Astrocyte of the cerebellum (primary cell): ENCODE measurements around the gene MST1.

Experiments
- DNase-seq: peaks from one replicate; pipeline ENCODE4 v3.0.0-alpha.2; 2011; ENCODE audit warnings: low read depth
- H3K4me3 ChIP-seq: 2 replicates; pipeline ENCODE4 v1.5.1; 2011; ENCODE audit warnings: mild to moderate bottlenecking, low read depth, low read length, moderate library complexity
- in situ Hi-C: cut with HindIII; loops from 2 replicates; pipeline ENCODE4 v1.10.0; 2017; ENCODE audit warnings: low sequenced_read_pairs
- TF ChIP-seq, protein P1 (sequence below): IDR thresholded peaks from 2 replicates; pipeline ENCODE4 v1.5.1; 2012; ENCODE audit warnings: low read length, low read depth, moderate library complexity, mild to moderate bottlenecking; ENCODE audit errors: missing control alignments

MST1 gene

DNA sequence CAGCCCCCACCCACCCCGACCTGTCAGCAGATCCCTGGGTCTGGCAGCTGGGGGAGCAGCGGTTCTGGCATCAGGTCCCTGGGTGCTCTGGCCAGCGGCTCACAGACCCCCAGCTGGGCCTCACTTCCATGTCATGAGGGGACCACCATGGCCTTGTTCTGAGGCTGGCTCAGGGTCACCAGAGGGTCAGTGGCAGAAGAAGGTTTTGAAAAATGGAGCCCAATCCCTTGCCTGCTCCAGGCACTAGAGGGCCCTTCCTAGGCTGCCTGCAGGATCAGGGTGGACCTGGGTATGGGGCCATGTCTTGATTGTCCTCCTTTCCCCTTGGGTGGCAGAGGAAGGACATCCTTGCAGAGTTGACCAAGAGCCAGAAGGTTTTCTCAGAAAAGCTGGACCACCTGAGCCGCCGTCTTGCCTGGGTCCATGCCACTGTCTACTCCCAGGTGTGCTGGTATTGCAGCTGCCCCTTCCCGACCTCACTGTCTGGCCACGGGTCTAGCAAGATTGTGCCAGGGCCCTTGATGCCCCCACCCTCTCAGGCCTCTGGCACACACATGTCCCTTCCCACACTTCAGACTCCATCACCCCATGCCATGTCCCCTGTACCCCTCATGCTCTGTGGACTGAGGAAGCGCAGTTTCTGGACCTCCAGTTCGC, 17.3 kb upstream of the MST1 start:
- TF ChIP-seq, protein P1, sequence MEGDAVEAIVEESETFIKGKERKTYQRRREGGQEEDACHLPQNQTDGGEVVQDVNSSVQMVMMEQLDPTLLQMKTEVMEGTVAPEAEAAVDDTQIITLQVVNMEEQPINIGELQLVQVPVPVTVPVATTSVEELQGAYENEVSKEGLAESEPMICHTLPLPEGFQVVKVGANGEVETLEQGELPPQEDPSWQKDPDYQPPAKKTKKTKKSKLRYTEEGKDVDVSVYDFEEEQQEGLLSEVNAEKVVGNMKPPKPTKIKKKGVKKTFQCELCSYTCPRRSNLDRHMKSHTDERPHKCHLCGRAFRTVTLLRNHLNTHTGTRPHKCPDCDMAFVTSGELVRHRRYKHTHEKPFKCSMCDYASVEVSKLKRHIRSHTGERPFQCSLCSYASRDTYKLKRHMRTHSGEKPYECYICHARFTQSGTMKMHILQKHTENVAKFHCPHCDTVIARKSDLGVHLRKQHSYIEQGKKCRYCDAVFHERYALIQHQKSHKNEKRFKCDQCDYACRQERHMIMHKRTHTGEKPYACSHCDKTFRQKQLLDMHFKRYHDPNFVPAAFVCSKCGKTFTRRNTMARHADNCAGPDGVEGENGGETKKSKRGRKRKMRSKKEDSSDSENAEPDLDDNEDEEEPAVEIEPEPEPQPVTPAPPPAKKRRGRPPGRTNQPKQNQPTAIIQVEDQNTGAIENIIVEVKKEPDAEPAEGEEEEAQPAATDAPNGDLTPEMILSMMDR: no peak

DNA sequence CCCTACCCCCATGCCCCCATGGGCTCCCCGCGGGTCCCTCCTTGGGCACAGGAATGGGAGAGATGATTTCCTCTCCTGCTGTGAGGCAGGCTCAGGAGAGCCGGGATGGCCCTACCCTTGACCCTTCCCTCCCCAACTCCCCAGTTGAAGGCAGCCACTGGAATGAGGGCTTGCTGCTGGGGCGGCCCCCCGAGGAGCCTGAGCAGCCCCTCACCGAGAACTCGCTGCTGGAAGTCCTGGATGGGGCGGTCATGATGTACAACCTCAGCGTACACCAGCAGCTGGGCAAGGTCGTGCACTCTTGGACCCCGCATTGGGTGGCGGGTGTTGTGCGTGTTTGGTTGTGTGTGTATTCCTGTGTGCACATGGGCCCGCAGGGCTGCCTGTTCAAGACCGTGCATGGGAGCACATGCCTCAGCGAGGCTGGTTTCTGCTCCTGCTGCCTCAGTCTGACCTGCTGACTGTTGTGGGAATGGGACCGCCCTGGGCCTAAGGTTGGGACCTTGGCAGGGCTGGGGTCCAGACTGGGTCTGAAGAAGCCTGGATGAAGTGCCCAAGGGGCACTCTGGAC, 16.2 kb upstream of the MST1 start:
- TF ChIP-seq, protein P1: no peak
- in situ Hi-C loops: no loop called here
- no peak overlapping the region for H3K4me3 ChIP-seq
- no peak for DNase-seq

More for the DNA sequence above, 17.3 kb upstream of the MST1 start:
- H3K4me3 ChIP-seq: no peak overlapping the region
- no peak for DNase-seq
- in situ Hi-C loops: no loop called here

DNA sequence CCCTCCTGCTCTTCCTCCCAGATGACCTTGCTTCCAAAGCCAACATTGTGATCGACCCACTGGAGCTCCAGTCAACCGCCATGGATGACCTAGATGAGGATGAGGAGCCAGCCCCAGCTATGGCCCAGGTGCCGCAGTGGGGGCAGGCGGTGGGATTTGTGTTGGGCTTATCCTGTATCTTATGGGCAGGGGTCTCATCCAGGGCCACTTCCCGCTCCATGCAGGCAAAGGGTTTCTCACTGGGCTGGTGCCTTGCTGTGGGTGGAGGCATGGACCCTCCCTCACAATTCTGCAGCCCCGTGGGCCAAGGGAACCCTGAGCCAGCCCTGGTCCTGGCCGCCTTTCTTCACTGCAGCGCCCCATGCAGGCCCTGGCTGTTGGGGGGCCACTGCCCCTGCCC, 15.4 kb upstream of the MST1 start:
- H3K4me3 ChIP-seq: no peak overlapping the region
- no peak for DNase-seq
- in situ Hi-C loops: no loop called here
- TF ChIP-seq, protein P1: no peak

DNA sequence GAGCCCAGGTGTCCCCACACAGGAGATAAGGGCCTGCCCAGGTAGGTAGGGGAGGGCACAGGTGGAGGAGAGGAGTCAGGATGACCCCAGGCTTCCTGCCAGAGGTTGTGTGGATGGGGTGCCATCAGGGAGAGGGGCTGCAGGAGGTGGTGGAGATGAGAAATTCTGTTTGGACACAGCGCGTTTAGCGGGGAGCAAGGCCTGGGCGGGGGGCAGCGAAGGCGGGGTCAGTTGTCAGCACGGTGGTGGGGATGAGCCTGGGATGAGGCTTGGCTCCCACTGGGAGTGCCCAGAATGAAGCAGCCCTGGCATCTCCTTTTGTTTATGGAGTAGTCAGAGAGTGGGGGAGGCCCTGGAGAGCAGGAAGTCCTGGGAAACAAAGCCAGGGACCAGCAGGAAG, 14.7 kb upstream of the MST1 start:
- H3K4me3 ChIP-seq: no peak overlapping the region
- in situ Hi-C loops: no loop called here
- no peak for DNase-seq
- TF ChIP-seq, protein P1: no peak

DNA sequence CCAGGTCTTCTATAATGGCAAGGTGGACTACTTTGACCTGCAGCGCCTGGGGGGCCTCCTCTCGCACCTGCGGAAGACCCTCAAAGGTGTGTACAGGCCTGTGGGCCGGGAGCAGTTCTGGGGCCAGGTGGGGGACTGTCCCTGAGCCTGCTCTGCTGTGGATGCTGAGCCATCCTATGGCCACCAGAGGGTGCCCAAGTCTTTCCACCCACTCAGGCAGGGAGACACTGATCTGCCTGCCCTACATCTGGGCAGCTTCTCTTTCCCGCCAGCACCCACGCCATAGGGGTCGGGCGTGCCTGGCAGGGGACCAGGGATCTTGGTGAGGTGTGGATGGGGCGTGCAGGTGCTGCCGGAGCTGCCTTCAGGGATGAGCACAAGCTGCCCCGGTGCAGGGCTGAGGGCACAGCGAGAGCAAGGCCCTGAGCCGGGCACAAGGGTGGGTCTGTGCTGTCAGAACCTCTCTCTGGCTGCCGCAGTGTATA, 14.2 kb upstream of the MST1 start:
- DNase-seq: peak; percentile 32
- TF ChIP-seq, protein P1: peak; percentile 89
- no peak overlapping the region for H3K4me3 ChIP-seq
- in situ Hi-C loops: no loop called here

DNA sequence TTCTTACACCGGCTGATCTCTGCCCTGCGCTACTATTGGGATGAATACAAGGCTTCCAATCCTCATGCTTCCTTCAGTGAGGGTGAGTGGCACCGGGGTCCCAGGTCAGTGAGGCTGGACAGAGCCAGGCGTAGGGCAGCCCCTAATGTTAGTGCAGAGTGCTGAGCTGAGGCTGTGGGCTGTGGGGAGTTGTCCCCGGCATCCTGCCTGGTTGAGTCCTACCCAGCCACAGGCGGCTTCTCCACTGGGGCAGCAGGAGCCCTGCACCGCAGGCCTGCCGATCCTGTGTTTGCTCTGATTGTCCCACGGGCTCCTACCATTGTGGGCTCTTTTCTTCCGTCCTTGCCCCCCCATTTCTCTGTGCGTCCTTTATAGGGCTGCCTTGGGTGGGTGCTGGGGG, 13.4 kb upstream of the MST1 start:
- H3K4me3 ChIP-seq: no peak overlapping the region
- TF ChIP-seq, protein P1: no peak
- in situ Hi-C loops: no loop called here
- no peak for DNase-seq
